Stomach (tissue), 9 donors: ENCODE data around the gene NOP9. TPM values are rescaled to one million over a fixed set of nuclear protein-coding genes. Genes with fewer than 3 reads are reported as not detected.

Experiments
- DNase-seq, 2 donors: peaks; one replicate each; pipeline versions ENCODE4 v3.0.0 to v3.0.0-alpha.2; 2013 to 2019
- H3K27ac ChIP-seq, 5 donors: fragments of 200-600 bp in 4 of 5; sonication (generic) in 4 of 5; one replicate each; pipeline ENCODE4 v1.5.1; 2013 to 2019; ENCODE audit warnings: mild to moderate bottlenecking in 1 of 5, moderate library complexity in 1 of 5
- H3K27me3 ChIP-seq, 3 donors: fragments of 200-600 bp; sonication (generic); one replicate each; pipeline ENCODE4 v1.5.1; 2017 to 2019; ENCODE audit warnings: mixed run types in 1 of 3
- H3K36me3 ChIP-seq, 4 donors: fragments of 200-600 bp; sonication (generic); 1 replicate in 3 of 4; 2 replicates in 1 of 4; pipeline ENCODE4 v1.5.1; 2016 to 2019
- H3K4me1 ChIP-seq, 4 donors: fragments of 200-600 bp; sonication (generic); one replicate each; pipeline ENCODE4 v1.5.1; 2016 to 2019
- H3K4me3 ChIP-seq, 4 donors: fragments of 200-600 bp; sonication (generic) in 3 of 4; one replicate each; pipeline ENCODE4 v1.5.1; 2016 to 2019; ENCODE audit warnings: mild to moderate bottlenecking in 1 of 4
- H3K9me3 ChIP-seq, 4 donors: fragments of 200-600 bp; sonication (generic); one replicate each; pipeline ENCODE4 v1.5.1; 2016 to 2019
- EP300 ChIP-seq: sonication (generic); formaldehyde crosslinking; IDR thresholded peaks from one replicate; pipeline ENCODE4 v1.6.1; 2017; ENCODE audit warnings: antibody characterized with exemption
- POLR2A ChIP-seq, 4 donors: fragments of 450-650 bp; IDR thresholded peaks; one replicate each; pipeline ENCODE4 v1.6.1; 2016; ENCODE audit warnings: antibody characterized with exemption in 4 of 4, control low read depth in 2 of 4, mild to moderate bottlenecking in 1 of 4, moderate library complexity in 1 of 4
- POLR2AphosphoS5 ChIP-seq, 3 donors: sonication (generic); formaldehyde crosslinking; IDR thresholded peaks; one replicate each; pipeline ENCODE4 v1.6.1; 2016; ENCODE audit warnings: antibody characterized with exemption in 3 of 3
- WGBS, 5 donors: extraction: QIAGEN DNeasy Blood & Tissue Kit in 3 of 5; methylation state at CpG; one replicate each; pipeline versions ENCODE4 v1.1.5 to v1.1.7; 2013 to 2018; 5-methylcytosine and 5-hydroxymethylcytosine counted together
- intact Hi-C: fragments of 100-400 bp; cut with DNase I; formaldehyde crosslinking; loops from one replicate; pipeline ENCODE4 v1.15.1; 2023; ENCODE audit warnings: low total_unique reads
- polyA plus RNA-seq, 3 donors: library from polyadenylated mRNA; stranded (reverse); fragments of 200-250 nt; gene quantifications; one replicate each; pipeline ENCODE4 v1.2.3, GENCODE V29; 2013
- total RNA-seq, 5 donors: library from RNA; depleted of rRNA; stranded (reverse); fragments of >200 nt; gene quantifications; one replicate each; pipeline versions ENCODE4 v1.1.0 to v1.2.3, GENCODE V29; 2014 to 2016
- TF ChIP-seq, protein P1 (sequence below), 7 experiments: fragments of 450-650 bp in 4 of 7; fragments of 200-600 bp in 3 of 7; sonication (generic) in 3 of 7; IDR thresholded peaks; one replicate each; pipeline ENCODE4 v1.5.1; 2016 to 2019; ENCODE audit warnings: antibody characterized with exemption in 7 of 7, control low read depth in 2 of 7, mild to moderate bottlenecking in 1 of 7
- donor health status: healthy with polysubstance abuse.
- donor health status: Bipolar disorder and iron deficiency.
- donor health status: healthy.

Gene NOP9
- total and polyA plus RNA-seq, 8 donors: 5.4 to 25.7 (median 11.5) TPM

DNA sequence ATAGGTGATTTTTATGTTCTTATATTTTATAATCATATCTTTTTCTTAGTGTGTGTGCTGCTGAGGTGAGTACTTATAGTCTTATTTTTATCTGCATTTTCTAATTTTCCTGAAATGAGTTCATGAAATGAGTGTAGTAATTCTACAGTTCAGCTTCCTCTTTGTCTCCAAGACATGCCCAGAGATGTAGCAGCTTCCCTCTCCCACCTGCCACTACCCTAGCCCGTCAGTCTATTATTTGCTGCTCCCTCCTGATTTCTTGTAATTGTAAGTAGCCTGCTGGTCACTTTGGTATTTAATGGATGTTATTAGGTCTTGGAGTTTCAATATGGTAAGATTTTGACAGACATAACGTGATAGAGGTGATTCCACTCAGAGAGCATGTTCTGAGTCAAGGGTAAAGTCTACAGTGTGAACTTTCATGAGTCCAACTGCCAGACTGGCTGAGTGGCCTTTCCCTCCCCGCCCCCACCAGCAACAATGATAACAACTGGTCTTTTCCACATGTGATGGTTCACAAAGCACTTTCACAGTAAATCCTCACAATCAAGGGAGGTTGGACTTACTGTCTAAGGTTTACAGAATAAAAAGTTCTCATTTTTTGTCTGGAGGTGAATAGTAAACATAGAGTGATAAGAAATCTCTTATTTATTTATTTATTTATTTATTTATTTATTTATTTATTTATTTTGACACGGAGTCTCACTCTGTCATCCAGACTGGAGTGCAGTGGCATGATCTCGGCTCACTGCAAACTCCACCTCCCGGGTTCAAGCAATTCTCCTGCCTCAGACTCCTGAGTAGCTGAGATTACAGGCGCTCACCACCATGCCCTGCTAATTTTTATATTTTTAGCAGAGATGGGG is 44.4 kb downstream of the NOP9 start:
- no peak overlapping the region for H3K4me3 ChIP-seq
- peak in 1 of 2 donors; percentile 49 for DNase-seq
- H3K27me3 ChIP-seq: peaks cover 0 to 2% (median 0%) of the 10 kb centered on the region in 3 donors
- H3K27ac ChIP-seq: no peak overlapping the region
- TF ChIP-seq POLR2A (IDR thresholded peaks at IDR 0.05) (no peak), POLR2AphosphoS5 (IDR thresholded peaks at IDR 0.05) (no peak), EP300 (no peak)
- TF ChIP-seq, protein P1, sequence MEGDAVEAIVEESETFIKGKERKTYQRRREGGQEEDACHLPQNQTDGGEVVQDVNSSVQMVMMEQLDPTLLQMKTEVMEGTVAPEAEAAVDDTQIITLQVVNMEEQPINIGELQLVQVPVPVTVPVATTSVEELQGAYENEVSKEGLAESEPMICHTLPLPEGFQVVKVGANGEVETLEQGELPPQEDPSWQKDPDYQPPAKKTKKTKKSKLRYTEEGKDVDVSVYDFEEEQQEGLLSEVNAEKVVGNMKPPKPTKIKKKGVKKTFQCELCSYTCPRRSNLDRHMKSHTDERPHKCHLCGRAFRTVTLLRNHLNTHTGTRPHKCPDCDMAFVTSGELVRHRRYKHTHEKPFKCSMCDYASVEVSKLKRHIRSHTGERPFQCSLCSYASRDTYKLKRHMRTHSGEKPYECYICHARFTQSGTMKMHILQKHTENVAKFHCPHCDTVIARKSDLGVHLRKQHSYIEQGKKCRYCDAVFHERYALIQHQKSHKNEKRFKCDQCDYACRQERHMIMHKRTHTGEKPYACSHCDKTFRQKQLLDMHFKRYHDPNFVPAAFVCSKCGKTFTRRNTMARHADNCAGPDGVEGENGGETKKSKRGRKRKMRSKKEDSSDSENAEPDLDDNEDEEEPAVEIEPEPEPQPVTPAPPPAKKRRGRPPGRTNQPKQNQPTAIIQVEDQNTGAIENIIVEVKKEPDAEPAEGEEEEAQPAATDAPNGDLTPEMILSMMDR (IDR thresholded peaks at IDR 0.05): no peak
- 55 to 76% (median 68%) methylated on average over 7 of the region's 7 CpGs for WGBS, 5 donors
- H3K36me3 ChIP-seq: no peaks in the 10 kb centered on the region
- peaks cover under 1 to 9% (median 5%) of the 10 kb centered on the region in 4 donors for H3K4me1 ChIP-seq
- H3K9me3 ChIP-seq: no peaks in the 10 kb centered on the region
- intact Hi-C loops: no loop called here

DNA sequence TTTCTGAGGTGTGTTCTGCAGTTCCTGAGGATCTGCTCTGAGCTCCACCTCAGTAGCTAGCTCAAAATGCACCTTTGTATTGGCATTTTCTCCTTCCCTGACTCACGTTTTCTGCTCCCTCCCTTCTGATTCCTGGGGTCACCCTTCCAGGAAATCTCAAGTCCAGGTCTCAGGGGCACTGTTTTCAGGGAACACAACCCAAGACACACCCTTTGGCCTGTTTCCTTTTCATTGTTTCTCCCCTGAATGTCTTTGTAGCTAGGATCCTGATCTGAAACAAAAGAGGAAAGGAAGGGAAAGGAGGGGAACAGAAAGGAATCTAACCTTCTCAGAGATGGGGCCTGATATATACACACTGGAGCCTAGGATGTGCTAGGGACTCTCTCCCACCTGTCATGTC is 47.5 kb downstream of the NOP9 start:
- Histone ChIP-seq H3K27me3 (peaks cover 0 to 2% (median 0%) of the 10 kb centered on the region in 3 donors), H3K4me1 (peaks cover 0 to 10% (median 3%) of the 10 kb centered on the region in 4 donors), H3K4me3 (no peak overlapping the region), H3K36me3 (no peaks in the 10 kb centered on the region), H3K9me3 (no peaks in the 10 kb centered on the region), H3K27ac (peak overlapping the region in 1 of 5 donors; percentile 16)
- TF ChIP-seq POLR2AphosphoS5 (IDR thresholded peaks at IDR 0.05) (no peak), POLR2A (IDR thresholded peaks at IDR 0.05) (no peak)
- TF ChIP-seq, protein P1 (IDR thresholded peaks at IDR 0.05): no peak
- WGBS, 5 donors: 0 to 50% (median 17%) methylated on average over 1 of the region's 1 CpG
- intact Hi-C loops: no loop called here
- DNase-seq: no peak

DNA sequence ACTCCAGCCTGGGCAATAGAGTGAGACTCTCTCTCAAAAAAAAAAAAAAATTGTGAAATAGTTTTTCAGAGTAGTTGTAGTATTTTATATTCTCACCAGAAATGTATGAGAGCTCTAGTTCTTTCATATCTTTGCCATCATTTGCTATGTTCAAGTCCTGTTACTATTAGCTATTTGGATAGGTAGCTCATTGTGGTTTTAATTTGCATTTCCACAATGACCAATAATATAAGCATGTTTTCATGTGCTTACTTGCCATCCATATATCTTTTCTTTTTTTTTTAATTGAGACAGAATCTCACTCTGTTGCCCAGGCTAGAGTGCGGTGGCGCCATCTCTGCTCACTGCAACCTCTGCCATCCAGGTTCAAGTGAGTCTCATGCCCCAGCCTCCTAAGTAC is 48.5 kb downstream of the NOP9 start:
- no peak overlapping the region for H3K4me3 ChIP-seq
- peaks cover 0 to 10% (median 4%) of the 10 kb centered on the region in 4 donors for H3K4me1 ChIP-seq
- H3K27ac ChIP-seq: no peak overlapping the region
- no peaks in the 10 kb centered on the region for H3K36me3 ChIP-seq
- TF ChIP-seq POLR2AphosphoS5 (IDR thresholded peaks at IDR 0.05): no peak
- intact Hi-C loops: no loop called here
- no peak for DNase-seq
- H3K9me3 ChIP-seq: no peaks in the 10 kb centered on the region
- peaks cover 0 to 6% (median 0%) of the 10 kb centered on the region in 3 donors for H3K27me3 ChIP-seq
- WGBS, 5 donors: 93 to 100% (median 95%) methylated on average over 2 of the region's 2 CpGs

DNA sequence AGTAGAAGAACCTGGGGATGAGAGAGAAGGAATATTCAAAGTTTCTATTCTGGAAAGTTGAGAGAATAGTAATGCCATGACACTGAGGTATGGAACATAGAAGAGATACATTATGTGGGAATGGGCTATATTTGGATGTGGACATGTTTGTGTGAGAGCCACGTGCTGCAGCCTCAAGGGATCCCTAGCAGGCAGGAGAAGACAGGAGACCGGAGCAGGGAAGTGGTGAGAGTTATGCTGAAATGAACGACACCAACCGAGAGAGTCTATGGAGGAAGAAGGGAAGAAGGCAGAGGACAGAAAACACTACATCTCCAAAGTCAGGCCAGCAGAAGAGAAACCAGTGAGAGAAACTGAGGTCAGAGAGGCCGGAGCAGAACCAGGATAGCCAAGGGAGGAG is 50.1 kb downstream of the NOP9 start:
- no peaks in the 10 kb centered on the region for H3K9me3 ChIP-seq
- H3K27ac ChIP-seq: no peak overlapping the region
- peaks cover 0 to 22% (median 11%) of the 10 kb centered on the region in 4 donors for H3K4me1 ChIP-seq
- TF ChIP-seq POLR2AphosphoS5 (IDR thresholded peaks at IDR 0.05) (no peak), POLR2A (IDR thresholded peaks at IDR 0.05) (no peak), EP300 (no peak)
- TF ChIP-seq, protein P1 (IDR thresholded peaks at IDR 0.05): no peak
- H3K36me3 ChIP-seq: no peaks in the 10 kb centered on the region
- peaks cover 0 to 8% (median 0%) of the 10 kb centered on the region in 3 donors for H3K27me3 ChIP-seq
- DNase-seq: no peak
- 72 to 84% (median 80%) methylated on average over 5 of the region's 5 CpGs for WGBS, 5 donors
- no peak overlapping the region for H3K4me3 ChIP-seq
- intact Hi-C loops: no loop called here

DNA sequence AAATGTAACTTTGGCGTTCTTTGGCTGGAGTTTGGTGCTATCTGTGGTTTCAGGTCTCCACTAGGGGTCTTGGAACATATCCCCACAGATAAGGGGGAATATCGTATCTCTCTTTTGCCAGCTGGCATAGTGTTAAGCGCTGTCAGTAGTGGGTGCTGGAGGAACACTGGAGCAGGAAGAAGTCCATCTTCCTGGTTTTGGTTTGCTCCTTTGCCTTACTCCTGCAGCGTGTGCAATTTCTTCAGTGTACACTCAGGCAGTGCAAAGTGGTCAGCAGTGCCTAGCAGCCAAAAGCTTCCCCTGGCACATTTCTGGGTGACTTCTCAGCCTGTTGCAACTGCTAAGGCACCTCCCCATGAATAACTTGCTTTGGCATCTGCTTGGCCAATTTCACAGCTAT is 51.9 kb downstream of the NOP9 start:
- Histone ChIP-seq H3K27ac (no peak overlapping the region), H3K27me3 (peaks cover 0 to 8% (median 0%) of the 10 kb centered on the region in 3 donors), H3K4me3 (no peak overlapping the region), H3K4me1 (peaks cover 0 to 22% (median 11%) of the 10 kb centered on the region in 4 donors), H3K36me3 (no peaks in the 10 kb centered on the region), H3K9me3 (no peaks in the 10 kb centered on the region)
- 14 to 26% (median 16%) methylated on average over 4 of the region's 4 CpGs for WGBS, 5 donors
- TF ChIP-seq POLR2A (IDR thresholded peaks at IDR 0.05) (no peak), POLR2AphosphoS5 (IDR thresholded peaks at IDR 0.05) (peak in 1 of 3 donors; percentile 43)
- TF ChIP-seq, protein P1 (IDR thresholded peaks at IDR 0.05): no peak
- intact Hi-C loops: no loop called here
- peak in 1 of 2 donors; percentile 60 for DNase-seq
